T-helper 1 cell (primary cell): ENCODE data around the gene HOXB5.

Experiments
- DNase-seq, 5 donors: peaks; one replicate each; pipeline ENCODE4 v3.0.0-alpha.2; 2012 to 2020

Gene HOXB5

GRCh38 chr17:48571826-48572417, 21.7 kb downstream of the HOXB5 start:
- DNase-seq, result no peak

GRCh38 chr17:48571024-48571818, 22.4 kb downstream of the HOXB5 start:
- no peak for DNase-seq

- no peak for DNase-seq
Measured at GRCh38 chr17:48570325-48571023, 23.1 kb downstream of the HOXB5 start.

GRCh38 chr17:48569674-48570324, 23.8 kb downstream of the HOXB5 start:
- DNase-seq, result no peak

GRCh38 chr17:48569240-48569582, 24.4 kb downstream of the HOXB5 start:
- DNase-seq, result no peak

- no peak for DNase-seq
Measured at GRCh38 chr17:48568499-48569239, 24.9 kb downstream of the HOXB5 start.

GRCh38 chr17:48567646-48568354, 25.8 kb downstream of the HOXB5 start:
- DNase-seq, result no peak

- DNase-seq, result no peak
Measured at GRCh38 chr17:48567209-48567608, 26.4 kb downstream of the HOXB5 start.

- no peak for DNase-seq
Measured at GRCh38 chr17:48566717-48567116, 26.9 kb downstream of the HOXB5 start.

GRCh38 chr17:48565925-48566710, 27.5 kb downstream of the HOXB5 start:
- DNase-seq, result no peak

GRCh38 chr17:48565022-48565554, 28.5 kb downstream of the HOXB5 start:
- no peak for DNase-seq

GRCh38 chr17:48564188-48565021, 29.2 kb downstream of the HOXB5 start:
- DNase-seq, result no peak

GRCh38 chr17:48563867-48564187, 29.8 kb downstream of the HOXB5 start:
- no peak for DNase-seq

- no peak for DNase-seq
Measured at GRCh38 chr17:48563385-48563838, 30.2 kb downstream of the HOXB5 start.

GRCh38 chr17:48562934-48563333, 30.6 kb downstream of the HOXB5 start:
- no peak for DNase-seq

- no peak for DNase-seq
Measured at GRCh38 chr17:48561884-48562810, 31.4 kb downstream of the HOXB5 start.

GRCh38 chr17:48559840-48560817, 33.5 kb downstream of the HOXB5 start:
- DNase-seq, result no peak
